CD4-positive, alpha-beta T cell treated with Interleukin-17A for 4 hours (primary cell): ENCODE results near the gene TFF2.
A peak's percentile ranks its signal among the peaks of the same experiment; 100 is the strongest.

Experiments
- DNase-seq: peaks from one replicate; pipeline ENCODE4 v3.0.0-alpha.2; 2020; ENCODE audit warnings: mixed read lengths

TFF2 gene, protein sequence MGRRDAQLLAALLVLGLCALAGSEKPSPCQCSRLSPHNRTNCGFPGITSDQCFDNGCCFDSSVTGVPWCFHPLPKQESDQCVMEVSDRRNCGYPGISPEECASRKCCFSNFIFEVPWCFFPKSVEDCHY

DNA sequence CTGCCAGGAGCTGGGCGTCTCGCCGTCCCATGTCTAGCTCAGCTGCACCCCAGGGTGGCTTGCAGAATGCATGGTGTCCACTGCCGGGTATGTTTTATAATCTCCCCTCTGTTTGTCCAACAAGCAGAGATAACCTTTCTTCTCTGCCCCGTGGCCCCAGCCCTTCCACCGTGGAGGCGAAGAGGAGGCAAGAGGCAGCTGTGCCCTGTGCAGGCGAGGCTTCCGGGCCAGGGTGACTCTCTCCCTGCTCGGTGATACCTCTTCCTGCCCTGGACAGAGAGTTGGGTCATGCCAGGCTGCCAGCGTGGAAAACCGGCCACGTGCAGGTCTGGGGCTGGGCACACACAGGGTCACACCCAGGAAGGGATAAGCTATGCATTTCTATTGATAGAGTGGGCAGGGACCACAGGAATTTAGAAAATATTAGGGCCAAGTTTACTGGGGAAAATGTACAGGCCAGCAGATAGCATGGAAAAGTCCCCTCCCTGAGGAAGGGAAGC, at the start of gene TFF2:
TFF2 (minus strand) TSS at position 68 of the 500 bp plus-strand sequence; CDS start at position 31, 37 bp downstream.
- no peak for DNase-seq

DNA sequence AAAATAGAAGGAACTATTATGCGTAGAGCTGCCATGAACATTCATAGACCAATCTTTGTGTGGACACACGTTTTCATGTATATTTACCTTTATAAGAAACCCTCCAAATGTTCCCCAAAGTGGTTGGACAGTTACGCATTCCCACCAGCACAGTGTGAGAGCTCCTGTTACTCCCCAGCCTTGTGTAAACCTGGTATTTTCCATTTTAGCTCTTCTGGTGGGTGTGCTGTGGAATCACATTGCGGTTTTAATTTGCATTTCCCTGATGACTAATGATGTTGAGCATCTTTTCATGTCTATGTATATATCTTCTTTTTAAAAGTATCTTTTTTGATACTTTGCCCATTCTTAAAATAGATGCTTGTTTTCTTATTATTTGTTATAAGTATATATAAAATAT, 49.7 kb upstream of the TFF2 start:
- DNase-seq = no peak

DNA sequence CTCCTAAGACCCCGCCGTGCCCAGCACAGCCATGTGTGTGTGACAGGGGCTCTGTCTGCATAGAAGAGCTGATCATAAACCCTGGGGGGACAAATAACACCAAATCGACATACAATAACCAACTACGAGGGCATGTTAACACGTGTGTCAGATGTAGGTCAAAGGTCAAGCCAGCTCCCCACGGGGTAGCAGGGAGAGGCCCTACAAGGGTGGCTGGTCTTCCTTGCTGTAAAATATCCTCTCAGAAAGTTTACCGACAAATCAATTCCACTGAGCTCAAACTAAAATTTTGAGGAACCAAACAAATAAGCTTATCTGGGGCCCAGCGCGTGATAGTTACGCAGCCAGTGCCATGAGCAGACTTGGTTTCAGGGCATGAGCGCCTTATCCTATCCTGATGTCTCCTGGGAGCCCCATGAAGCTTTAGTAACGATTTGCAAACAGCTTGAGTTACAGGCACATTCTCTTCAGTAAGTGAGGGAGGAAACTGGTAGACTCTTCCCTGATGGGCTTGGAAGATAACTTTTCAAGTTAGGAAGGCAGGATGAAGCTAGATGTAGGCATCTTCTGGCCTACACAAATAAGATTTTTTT, 47.7 kb upstream of the TFF2 start:
- no peak for DNase-seq

DNA sequence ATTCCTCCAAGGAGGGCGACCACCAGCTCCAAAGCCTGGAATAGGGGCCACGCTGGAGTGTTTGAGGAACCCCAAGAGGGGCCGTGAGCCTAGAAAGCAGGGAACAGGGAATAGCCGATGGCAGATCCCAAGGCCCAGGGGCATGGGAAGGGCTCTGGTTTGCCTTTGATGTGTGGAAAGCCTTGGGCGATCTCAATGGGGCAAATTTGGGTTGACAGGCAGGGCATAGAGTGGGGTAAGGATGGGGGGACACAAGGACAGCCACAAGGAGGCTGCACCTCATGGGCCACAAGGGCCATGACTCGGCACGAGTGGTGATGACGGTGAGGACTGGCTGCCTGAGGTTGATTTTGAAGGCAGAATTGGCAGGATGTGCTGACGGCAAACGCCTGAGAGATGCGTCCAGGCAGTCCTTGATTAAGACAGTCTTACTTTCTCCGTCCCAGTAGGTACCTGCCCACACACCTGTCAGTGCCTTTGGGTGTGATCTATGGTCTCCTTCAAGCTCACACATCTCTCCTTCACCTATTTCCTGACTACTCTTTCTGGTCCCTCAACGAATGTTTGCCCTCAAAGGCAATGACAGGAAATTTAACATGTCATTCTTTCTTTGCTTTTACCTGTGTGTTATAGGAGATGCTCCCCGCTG, 47.1 kb upstream of the TFF2 start:
- DNase-seq = peak; percentile 41

DNA sequence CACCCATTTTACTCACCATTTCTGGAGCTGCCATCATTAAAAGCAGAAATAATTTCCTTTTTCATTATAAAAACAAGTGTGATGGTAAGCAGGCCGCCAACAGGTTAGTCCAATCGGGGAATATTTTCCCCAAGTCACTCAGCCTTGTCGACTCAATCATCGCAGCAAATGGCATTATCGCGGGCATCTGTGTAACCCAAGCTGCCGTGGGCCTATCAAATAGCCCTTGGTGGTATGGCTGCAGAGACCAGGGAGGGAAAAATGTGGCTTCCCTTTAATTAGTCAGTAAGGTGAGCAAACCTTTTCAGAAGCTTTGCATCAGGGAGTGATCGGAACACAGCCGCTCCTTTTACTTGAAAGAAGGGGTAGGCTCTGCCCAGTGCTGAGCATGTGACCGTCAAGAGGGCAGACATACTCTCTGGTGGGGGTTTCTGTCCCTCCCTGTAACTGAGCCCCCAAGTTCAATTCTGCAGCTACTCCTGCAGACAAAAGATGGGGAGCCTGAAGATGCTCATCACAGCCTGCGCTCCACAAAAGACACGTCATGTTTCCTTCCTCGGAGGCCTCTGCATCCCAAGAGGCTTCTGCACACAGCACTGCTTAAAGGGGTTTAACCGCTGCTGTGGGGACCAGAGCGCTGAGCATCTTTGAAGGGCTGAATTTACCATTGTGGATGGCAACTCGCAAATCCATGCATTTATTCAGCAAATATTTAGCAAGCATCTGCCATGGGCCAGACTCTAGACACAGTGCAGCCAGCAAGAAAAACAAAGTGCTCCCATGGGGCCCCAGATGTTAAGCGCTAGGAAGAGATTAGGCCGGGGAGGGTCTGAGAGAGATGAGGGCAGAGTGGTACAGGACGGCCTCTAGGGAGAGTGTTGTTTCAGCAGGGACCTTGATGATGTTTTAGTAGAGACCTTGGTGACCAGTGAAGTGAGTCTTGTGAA, 46.3 kb upstream of the TFF2 start:
- no peak for DNase-seq

DNA sequence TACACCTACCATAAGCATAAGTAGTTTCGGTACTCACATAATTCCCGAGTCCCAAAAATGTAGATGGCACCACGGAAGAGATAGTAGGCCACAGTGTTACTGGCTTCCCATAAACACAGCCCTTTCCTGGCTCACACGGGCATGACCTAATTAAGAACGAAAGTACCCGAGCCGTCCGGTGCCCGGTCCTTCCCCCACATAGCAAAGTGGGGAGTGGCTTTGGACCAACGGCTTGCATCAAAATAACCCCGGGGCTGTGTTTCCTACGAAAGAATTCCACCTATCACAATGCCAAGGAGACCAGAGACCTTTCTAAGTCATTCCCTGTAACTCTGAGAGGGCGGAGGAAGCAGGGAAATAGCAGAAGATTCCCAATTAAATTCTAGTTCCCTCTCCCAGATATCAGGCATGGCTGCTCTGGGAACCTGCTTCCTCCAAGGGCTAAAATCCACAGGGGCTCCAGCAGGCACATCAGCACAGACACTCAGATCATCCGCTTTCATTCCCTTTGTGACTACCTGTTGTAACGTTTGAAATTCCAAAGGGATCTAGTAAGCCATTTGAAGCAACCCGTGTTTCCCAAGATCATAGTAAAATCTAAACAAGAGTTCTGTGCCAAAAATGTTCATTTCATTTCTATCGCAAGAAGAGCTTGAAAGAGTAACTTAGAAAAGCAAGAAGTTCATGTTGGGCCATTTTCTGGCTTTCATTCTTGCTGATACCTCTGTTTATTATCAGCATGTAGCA, 45.3 kb upstream of the TFF2 start, which contains the start of gene TMPRSS3:
TMPRSS3 (minus strand) TSS at position 148 of the 747 bp plus-strand sequence. CDS start 635 bp downstream, outside the sequence.
- DNase-seq = no peak

DNA sequence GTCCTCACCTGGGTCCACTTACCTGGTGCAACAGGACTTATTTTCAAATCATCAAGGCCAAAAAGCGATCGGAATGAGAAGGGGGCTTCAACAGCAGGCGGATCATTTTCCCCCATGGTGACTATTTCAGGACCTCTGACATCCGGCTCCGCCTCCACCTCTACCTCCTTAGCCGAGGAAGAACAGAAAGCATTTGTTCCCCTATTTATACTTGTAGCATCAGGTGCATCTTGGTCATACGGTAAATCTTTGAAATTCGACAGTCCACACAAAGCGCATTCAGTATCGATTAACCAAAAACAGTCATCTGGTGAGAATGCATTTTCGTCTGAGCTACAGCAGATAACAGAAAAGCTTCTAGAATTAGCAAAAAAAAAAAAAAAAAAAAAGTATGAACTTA, 44.5 kb upstream of the TFF2 start:
- no peak for DNase-seq

DNA sequence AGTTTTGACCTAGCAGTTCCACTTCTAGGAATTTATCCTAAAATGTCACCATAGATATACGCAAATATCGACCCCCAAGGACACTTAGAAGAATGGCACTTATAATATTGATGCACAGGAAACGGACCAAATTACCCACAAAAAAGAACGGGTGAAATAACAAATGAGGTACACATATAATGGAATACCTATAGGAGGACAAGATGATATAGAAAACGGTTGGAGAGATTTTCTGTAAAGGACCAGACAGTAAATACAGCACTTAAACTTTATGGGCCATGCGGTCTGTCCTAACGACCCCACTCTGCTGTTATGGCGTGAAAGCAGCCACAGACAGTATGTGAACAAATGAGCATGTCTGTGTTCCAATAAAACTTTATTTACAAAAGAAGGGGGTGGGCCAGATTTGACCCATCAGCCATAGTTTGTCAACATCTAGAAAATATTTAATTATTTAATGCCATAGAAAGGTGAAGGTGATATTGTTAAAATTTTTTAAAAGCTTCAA, 42.7 kb upstream of the TFF2 start:
- no peak for DNase-seq

DNA sequence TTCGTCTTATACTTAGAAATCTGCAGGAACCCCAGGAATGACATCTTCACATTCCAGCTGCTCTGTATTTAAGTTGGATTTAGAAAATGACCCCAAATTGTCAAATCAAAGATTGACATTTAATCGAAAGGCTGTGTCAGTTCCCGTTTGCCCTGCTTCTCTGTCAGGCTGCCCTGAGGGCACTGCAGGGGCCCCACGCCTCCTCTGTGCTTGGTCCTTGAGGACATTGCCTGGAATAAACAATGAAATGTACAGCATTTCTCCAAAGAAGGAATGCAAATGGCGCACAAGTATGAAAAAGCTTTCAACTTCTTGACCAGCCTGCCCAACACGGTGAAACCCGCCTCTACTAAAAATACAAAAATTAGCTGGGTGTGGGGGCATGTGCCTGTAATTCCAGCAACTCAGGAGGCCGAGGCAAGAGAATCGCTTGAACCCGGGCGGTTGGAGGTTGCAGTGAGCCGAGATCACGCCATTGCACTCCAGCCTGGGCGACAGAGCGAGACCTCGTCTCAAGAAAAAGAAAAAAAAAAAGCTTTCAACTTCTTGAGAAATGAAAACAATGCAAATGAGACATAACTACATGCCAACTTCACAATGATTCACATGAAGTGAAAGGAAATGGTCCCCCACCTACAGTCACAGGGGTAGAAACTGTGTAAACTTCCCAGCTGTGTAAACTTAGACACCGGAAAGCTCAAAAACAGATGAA, 42.1 kb upstream of the TFF2 start:
- peak; percentile 51 for DNase-seq

DNA sequence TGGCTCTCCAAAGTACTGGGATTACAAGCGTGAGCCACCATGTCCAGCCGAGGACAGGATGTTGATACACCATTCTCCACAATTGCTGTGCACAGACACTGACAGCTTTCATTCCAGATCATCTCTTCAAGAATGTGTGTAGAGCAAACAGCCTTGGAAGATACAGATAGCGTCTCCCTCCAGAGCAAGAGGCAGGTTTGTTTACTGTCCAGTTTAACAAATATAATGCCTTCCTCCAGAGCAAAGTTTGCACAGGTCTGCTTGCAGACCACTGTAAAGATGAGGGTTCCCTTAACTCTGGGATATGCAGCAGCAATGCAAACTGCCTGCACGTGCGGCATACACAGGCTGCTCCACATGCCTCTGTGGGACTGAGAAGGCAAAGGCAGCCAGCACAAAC, 40.5 kb upstream of the TFF2 start:
- DNase-seq = no peak

DNA sequence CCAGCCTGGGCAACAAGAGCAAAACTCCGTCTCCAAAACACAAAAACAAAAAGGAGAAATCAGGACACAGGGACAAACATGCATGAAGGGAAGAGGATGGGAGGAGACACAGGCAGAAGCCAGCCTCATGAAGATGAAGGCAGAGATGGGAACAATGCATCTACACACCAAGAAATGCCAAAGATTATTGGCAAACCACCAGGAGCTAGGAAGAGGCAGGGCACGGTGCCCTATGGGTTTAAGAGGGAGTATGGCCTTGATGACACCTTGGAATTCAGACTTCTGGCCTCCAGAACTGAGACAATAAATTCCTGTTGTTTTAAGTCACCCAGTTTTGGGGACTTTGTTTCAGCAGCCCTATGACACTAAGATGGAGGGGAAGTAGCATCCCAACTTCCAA, 39.9 kb upstream of the TFF2 start:
- DNase-seq = no peak

DNA sequence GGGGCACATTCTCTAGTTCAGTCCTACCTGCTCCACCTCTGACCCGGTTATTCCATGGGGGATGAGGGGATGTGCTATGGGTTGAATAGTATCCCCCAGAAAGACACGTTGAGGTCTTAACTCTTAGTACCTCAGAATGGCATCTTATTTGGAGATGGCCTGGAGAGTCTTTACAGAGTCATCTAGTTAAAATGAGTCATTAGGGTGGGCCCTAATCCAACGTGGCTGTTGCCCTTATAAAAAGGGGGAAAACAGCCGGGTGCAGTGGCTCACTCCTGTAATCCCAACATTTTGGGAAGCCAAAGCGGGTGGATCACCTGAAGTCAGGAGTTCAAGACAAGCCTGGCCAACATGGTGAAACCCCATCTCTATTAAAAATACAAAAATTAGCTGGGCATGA, 39.4 kb upstream of the TFF2 start:
- DNase-seq = no peak

DNA sequence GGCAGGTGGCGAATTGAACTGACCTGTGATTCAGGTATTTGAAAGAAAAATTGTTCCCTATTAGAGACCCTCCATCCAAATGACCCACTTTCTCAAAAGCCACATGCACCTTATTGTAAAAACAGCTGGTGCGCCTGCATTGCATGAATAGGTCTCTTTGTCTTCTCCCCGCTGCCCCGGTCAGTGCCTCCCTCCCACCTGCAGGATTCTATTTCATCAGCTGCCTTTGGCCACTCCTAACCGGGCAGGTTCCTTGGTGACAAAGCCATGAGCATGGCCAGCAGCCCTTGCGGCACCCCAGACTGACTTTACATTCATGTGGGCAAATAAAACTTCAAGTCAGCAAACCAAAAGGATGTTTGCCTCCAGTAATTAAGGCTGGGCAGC, 38.6 kb upstream of the TFF2 start:
- DNase-seq = no peak

DNA sequence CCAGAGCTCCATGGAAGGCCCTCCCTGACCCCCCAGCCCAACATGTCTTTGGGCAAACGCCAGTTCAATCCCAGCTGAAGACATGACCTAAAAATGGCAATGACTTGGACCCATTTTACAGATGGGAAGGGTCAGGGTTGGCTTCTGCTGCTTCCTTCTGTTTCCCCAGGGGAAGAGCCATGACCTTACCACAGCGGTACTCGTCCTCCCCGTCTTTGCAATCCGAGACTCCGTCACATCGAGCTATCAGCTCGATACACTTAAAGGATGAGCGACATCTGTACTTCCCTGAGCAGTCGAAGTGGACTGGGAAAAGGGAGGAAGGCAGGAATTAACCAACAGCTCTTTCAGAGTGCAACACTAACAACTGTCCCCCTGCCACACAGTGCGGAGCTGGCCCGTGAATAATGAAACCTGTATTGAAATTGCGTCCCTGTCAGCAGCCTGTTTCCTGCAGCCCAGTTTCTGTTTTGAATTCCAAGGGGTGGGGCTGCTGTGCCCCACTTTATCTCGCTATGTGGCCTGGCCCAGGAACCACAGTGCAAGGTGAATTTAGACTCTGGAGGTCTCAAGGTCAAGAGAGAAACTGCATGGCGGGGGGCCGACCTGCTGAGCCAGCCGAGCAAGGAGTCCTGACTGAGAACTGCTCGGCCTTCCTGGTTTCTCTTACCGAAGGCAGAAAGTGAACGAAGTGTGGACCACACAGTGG, 38.1 kb upstream of the TFF2 start:
- DNase-seq = peak; percentile 25

DNA sequence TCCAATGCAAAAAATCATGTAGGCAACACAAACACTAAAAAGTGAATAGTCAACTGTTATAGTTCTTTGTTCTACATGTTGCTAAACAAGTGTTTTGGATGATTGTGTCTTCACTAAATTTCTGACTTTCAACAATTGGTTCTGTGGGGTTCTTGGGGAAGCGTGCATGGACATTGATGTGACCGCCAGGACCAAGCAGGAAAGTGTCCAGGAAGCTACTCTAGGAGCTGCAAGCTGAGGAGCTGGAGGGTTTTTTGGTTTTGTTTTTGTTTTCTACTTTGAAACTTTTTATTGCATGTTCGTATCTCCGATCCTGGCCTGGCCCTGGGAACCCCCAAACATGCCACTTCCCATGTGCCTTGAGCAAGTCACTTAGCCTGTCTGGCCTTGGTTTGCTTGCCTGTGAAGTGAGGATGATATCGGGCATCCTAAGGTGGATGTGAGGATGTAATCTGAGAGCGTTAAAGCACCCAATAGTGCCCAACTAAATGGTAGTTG, 37.1 kb upstream of the TFF2 start:
- DNase-seq = peak; percentile 30

DNA sequence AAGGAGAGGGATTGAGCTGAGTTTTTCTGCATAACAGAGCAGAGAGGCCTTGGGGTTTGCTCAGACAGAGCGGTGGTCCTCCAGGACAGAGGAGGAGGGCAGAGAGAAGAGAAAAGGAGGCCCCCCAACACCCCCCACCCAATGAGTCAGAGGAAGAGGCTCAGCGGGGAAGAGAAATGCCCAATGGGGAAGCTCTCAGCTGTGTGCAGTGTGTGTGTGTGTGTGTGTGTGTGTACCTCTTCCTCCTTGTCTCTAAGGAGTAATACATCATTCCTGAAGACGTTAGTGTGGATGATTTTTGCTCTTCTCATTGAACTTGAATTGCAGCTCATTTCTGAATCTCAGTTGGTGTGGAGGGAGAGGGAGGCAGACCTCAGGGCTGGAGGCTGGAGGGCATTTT, 36.4 kb upstream of the TFF2 start:
- DNase-seq = peak; percentile 22

DNA sequence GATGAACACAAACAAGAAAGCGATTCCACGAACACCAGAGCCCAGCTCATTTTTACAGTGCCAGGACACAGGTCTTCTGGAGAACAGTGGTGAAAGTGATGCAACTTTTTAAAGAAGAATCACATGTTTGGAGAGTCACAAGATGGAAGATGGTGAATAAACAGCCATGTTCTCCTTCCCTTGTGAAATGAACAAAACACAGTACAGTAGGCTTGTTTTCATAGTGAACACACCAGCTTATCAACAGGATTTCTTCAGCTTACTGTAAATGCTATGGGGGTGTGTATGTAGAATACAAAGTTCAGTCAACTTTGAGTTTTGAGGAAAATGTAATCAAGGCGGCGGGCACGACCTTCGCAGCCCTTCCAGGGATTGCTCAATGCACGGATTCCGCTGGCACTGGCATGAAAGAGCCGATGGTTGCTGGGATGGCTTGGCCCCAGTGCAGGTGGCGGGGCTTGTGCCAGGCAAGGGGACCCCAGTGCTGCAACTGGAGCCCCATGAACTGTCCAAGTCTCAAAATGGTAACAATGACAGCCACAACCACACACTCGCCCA, 35.3 kb upstream of the TFF2 start:
- DNase-seq = no peak

DNA sequence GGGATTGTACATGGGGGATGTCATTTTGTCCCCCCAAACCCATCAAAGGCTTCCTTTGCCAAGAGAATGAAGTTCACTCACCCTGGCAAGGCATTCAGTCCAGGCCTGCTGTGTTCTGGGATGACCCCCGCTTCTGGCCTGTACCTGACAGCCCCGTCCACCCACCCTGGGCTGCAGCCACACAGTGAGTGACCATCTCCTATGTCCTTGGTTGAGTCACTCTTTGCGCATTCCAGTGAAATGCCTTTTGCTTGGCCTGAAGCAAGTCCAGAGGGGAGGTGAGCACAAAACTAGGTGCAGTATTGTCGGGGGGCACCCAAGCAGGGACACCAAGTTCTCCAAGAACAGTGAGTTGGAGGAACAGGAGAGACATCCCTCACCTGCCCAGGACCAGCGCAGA, 34.8 kb upstream of the TFF2 start:
- DNase-seq = no peak

DNA sequence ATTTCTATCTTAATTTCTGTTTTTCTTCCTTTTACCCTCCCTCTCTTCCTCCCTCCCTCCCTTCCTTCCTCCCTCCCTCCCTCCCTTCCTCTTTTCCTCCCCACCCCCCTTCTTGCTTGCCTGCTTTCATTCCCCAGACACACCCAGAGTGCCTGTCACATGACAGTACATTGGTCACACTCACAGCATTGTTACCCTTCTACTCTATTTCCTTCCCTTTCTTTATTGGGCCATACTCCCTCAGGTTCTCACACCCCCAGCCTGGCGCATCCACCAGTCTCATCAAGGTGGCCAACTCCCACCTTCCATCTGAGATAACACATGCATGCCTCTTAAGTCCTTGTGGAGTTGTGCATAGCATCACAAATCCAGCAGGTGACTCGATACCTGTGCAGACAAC, 34.2 kb upstream of the TFF2 start:
- DNase-seq = no peak
